Left lobe of liver (tissue), 2 donors: ENCODE measurements around the gene COG4. TPM values are rescaled to one million over a fixed set of nuclear protein-coding genes. Genes with fewer than 3 reads are reported as not detected.
A peak's percentile ranks its signal among the peaks of the same experiment; 100 is the strongest.

ENCODE experiments used
- ATAC-seq: fragments of 200-7000 bp; cut with Tn5 transposase; one replicate; pipeline ENCODE4 v1.9.1; 2020; ENCODE audit warnings: mild to moderate bottlenecking, moderate library complexity
- DNase-seq: peaks from one replicate; pipeline ENCODE4 v3.0.0-alpha.2; 2020; ENCODE audit warnings: low spot score
- total RNA-seq: library from RNA; stranded (reverse); gene quantifications from one replicate; pipeline ENCODE4 v1.2.1, GENCODE V29; 2021
- donor health status: DM: no; HTN: no; CAD: no; lungs with moderate emphysema.
- donor health status: DM: no; HTN: yes; CAD: no.

The COG4 gene
- total RNA-seq, 1 donor from 2014 or later, result 31.2 TPM

- DNase-seq, result no peak
- no peak for ATAC-seq
Observed at GRCh38 chr16:70480127-70481105, 42.9 kb downstream of the COG4 start.

GRCh38 chr16:70478912-70479341 lies 44.4 kb downstream of the COG4 start:
- ATAC-seq (peak; percentile 11), DNase-seq (no peak)

DNA sequence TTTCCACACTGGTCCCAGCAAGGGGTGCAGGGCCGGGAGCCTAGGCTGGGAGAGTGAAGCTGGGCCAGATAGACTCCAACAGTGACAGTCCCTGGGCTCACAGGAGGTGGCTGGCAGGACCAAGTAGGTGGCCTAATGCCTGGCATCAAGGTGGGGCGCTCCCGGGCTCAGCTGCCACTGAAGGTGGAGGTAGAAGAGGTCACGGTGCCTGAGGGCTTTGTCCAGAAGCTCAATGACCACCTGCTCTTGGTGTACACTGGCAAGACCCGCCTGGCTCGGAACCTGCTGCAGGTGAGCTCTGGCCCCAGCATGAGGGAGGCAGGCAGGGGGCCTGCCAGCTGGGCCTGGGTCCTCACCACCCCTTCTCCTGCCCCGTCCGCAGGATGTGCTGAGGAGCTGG lies 45.2 kb downstream of the COG4 start:
- DNase-seq (no peak), ATAC-seq (no peak)

- no peak for DNase-seq
- no peak for ATAC-seq
Observed at GRCh38 chr16:70476272-70477020, 46.9 kb downstream of the COG4 start.

DNA sequence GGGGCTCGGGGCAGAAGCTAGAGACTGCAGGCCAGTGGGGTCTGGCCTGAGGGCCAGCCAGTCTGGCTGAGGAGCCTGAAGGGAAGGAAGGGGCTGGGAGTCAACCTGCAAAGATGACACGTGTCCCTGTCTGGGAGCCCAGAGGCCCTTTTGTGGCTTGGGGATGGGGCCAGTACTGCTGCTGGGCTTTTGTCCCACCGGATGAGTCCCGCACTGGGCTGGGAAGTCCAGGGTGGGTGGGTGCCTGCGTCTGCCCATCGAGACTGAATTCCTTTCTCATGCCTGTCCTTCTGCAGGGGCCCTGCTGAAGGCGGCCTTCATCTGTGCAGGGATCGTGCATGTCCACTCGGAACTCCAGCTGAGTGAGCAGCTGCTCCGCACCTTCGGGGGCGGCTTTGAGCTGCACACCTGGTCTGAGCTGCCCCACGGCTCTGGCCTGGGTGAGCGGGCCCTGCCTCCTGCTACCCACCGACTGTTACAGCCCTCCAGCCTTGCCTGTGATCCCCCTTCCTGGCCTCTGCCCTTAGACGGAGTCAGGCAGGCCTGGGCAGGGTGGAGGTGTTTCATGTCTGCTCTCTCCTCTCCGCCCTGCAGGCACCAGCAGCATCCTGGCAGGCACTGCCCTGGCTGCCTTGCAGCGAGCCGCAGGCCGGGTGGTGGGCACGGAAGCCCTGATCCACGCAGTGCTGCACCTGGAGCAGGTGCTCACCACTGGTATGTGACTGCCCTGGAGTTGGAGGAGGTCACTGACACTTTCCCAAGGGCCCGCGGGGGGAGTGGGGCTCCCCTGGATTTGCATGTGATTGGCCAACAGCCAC lies 48.1 kb downstream of the COG4 start:
- no peak for DNase-seq
- no peak for ATAC-seq

- DNase-seq (no peak), ATAC-seq (no peak)
Observed at GRCh38 chr16:70474320-70475053, 48.9 kb downstream of the COG4 start.

DNA sequence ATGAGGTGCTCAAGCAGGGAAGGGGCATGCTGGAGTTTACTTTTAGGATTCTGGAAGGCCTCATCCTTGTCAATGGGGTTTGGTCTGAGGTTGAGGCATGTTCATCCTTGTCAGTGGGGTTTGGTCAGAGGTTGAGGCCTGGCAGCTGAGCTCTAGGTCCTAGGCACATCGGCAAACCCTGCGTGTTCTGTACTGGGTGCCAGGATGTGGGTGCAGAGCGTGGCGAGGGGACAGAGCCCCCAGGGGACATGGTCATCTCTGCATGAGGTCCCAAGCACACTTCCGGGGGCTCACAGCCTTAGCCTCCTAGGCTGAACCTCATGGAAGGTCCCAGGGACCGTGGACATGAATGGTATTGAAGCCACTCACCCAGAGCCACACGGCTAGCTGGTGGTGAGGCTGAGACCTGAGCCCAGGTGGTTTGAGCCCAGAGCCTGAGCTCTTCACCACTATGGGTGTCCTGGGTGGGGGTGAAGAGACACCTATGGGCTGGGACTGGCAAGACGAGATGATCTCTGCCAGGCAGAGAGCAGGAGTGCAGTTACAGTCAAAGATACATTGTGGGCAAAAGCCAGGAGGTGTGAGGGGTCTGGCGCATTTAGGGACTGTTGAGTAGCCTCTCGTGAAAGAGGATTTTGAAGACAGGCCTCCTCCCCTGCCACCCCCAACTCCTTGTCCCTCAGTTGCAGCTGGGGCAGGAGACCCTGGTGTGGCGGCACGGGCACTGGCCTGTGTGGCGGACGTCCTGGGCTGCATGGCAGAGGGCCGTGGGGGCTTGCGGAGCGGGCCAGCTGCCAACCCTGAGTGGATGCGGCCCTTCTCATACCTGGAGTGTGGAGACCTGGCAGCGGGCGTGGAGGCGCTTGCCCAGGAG lies 49.7 kb downstream of the COG4 start:
- no peak for DNase-seq
- no peak for ATAC-seq

GRCh38 chr16:70472786-70473433 lies 50.4 kb downstream of the COG4 start:
- DNase-seq, result no peak
- ATAC-seq, result no peak

DNA sequence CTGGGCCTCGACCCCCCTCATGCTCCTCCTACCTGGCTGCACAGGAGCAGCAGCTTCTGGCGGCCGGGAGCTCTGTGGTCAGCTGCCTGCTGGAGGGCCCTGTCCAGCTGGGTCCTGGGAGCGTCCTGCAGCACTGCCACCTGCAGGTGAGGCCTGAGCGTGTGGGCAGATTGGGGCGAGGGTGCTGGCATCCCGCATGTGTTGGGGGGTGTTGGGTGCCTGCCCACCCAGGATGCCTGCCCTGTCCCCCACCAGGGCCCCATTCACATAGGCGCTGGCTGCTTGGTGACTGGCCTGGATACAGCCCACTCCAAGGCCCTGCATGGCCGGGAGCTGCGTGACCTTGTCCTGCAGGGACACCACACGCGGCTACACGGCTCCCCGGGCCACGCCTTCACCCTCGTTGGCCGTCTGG lies 52.4 kb downstream of the COG4 start:
- peak; percentile 89 for ATAC-seq
- peak; percentile 61 for DNase-seq

DNA sequence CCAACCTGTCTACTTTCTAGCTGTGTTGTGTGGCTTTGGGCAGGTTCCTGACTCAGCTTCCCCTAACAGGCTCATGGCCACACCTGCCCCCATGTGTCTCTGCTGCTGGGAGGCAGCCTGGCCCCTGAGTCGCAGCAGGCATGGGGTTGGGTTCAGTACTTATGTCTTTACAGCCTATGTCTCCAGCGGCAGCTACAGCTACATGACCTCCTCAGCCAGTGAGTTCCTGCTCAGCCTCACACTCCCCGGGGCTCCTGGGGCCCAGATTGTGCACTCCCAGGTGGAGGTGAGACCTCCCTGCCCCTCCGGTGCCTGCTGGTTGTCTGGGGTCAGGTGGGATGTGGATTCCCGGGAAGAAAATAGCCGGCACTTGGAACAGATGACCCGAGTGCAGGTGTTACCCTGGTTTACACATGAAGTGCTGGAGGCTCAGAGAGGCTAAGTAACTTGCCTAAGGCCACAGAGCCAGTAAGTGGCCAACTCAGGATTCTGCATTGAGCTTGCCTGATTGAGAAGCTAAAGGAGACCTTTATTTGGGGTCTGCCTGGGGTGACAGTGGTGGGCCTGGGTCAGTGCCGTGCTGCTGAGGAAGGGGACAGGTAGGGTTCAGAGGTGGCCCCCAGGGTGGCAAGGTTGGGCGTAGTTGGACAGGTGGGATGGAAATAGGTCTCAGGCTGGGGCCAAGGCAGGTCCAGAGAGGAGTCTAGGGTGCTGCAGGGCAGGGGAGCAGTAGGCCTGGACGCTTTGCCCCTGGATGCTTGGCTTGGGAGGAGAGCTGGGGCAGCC lies 53.0 kb downstream of the COG4 start:
- DNase-seq, result no peak
- ATAC-seq, result no peak

DNA sequence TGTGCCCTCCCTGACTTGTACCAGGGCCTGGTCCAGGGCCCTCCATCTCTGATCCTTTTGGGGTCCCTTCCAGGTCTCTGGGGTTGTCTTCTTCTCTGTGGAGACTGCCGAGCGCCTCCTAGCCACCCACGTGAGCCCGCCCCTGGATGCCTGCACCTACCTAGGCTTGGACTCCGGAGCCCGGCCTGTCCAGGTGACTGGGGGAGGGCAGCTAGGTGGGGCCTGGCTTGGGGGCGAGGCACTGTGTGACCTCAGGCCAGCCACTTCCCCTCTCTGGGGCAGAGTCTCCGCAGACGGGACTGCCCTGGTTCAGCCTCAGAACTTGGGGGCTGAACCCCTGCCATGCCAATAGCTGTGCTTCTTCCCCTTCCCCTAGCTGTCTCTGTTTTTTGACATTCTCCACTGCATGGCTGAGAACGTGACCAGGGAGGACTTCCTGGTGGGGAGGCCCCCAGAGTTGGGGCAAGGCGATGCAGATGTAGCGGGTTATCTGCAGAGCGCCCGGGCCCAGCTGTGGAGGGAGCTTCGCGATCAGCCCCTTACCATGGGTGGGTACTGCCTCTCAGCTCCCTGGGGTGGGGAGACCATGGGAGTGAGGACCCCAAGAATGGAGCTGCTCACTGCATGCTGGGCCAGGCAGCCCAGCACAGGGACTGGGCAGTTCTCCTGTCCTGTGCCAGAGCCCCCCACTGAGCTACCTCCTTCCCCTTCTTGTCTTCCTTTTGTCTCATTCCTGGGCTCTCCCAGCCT lies 54.4 kb downstream of the COG4 start:
- DNase-seq, result no peak
- no peak for ATAC-seq

- ATAC-seq (no peak), DNase-seq (no peak)
Observed at GRCh38 chr16:70467608-70468007, 55.7 kb downstream of the COG4 start.

DNA sequence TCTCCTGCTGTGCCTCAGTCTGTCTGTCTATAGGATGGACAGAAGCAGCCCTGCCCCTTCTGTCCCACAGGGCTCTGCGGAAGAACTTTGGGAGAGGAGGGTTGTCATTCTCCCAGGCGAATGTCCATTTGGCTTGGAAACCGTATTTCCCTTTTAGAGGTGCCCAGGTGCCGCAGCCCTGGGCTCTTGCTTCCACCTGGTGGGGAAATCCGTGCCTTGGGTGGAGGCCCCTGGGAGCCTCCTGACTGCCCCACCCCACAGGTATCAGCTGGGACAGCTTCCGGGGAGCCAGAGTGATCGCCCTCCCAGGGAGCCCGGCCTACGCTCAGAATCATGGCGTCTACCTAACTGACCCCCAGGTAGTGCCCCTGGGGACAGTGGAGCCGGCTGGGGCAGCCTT lies 56.2 kb downstream of the COG4 start:
- ATAC-seq, result no peak
- no peak for DNase-seq

DNA sequence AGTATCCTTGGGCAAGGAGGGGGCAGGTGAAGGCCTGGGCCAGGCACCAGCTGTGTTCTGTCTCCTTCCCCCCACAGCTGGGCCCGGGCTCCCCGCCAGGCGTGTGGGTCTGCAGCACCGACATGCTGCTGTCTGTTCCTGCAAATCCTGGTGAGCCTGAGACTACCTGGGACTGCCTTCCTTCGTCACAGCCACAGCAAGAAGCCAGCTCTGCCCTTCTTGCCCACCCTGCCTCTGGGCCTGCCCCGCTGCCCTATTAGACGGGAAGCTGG lies 56.6 kb downstream of the COG4 start:
- ATAC-seq, result no peak
- DNase-seq, result no peak

DNA sequence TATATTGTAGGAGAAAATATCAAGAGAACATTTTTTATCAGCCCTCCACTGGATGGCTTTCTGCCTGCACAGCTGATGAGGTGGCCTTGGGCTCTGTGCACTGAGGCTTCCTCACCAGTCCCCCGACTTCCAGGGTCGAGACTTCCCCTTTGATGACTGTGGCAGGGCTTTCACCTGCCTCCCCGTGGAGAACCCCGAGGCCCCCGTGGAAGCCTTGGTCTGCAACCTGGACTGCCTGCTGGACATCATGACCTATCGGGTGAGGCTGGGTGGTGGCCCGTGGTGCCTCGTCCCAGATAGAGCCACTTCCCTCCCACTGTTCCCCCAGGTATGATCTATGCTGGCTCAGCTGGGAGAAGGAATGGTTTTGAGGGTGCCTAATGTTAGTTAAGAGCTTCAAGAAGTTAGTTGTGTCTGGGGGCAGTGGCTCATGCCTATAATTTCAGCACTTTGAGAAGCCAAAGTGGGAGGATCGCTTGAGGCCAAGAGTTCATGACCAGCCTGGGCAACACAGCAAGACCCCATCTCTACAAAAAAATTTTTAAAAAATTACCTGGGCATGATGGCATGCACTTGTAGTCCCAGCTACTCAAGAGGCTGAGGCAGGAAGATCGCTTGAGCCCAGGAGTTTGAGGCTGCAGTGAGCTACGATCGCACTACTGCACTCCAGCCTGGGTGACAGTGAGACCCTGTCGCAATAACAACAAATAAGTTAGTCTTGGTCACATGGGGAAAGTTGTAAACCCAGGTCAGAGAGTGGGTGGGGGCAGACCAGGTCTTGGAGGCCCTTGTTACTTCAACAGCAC lies 57.2 kb downstream of the COG4 start:
- ATAC-seq (no peak), DNase-seq (no peak)

DNA sequence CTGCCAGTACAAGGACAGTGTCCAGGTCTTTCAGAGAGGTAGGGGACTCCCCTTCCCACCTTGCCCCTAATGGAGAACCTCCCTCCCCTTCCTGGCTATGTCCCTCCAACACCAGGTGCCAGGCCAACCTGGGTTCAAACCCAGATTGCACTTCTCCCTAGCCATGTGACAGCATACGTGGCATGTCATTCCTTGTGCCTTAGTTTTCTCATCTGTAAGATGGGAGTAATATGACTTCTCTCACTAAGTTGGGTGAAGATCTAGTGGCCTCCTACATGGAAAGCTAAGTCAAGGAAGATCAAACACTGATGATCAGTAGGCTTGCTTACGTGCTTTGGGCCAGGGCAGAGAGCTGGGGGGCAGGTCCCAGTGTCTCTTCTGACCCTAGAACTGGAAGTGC lies 60.1 kb downstream of the COG4 start:
- DNase-seq (no peak), ATAC-seq (no peak)

GRCh38 chr16:70460737-70461261 lies 62.6 kb downstream of the COG4 start:
- no peak for DNase-seq

More at GRCh38 chr16:70460737-70461261, 62.6 kb downstream of the COG4 start:
- ATAC-seq, result no peak
